Adrenal gland (tissue), 12 donors: ENCODE results near the gene SH3BP2. TPM values are rescaled to one million over a fixed set of nuclear protein-coding genes. Genes with fewer than 3 reads are reported as not detected.

Source experiments
- DNase-seq, 7 donors: peaks; one replicate each; pipeline ENCODE4 v3.0.0-alpha.2; 2019 to 2020
- H3K27ac ChIP-seq, 5 donors: fragments of 200-600 bp; sonication (generic) in 4 of 5; 1 replicate in 3 of 5; 2 replicates in 2 of 5; pipeline versions ENCODE4 v1.5.1 to v1.8.0; 2016 to 2020; ENCODE audit warnings: mild to moderate bottlenecking in 1 of 5
- H3K27me3 ChIP-seq: fragments of 200-600 bp; 2 replicates; pipeline ENCODE4 v1.8.0; 2021
- H3K36me3 ChIP-seq, 2 donors: fragments of 200-600 bp; replicated peaks in 1 of 2; 1 replicate in 1 of 2; 2 replicates in 1 of 2; pipeline versions ENCODE4 v1.5.1 to v1.8.0; 2018 to 2022
- H3K4me1 ChIP-seq, 2 donors: fragments of 200-600 bp; replicated peaks in 1 of 2; 1 replicate in 1 of 2; 2 replicates in 1 of 2; pipeline versions ENCODE4 v1.5.1 to v1.8.0; 2018 to 2021
- H3K4me3 ChIP-seq, 4 donors: fragments of 200-600 bp; sonication (generic) in 3 of 4; one replicate each; pipeline ENCODE4 v1.5.1; 2016 to 2018
- H3K9me3 ChIP-seq, 3 donors: fragments of 200-600 bp; sonication (generic) in 1 of 3; replicated peaks in 1 of 3; 1 replicate in 2 of 3; 2 replicates in 1 of 3; pipeline versions ENCODE4 v1.5.1 to v1.8.0; 2016 to 2021
- CTCF ChIP-seq, 6 experiments: fragments of 450-650 bp in 4 of 6; fragments of 200-600 bp in 2 of 6; sonication (generic) in 1 of 6; IDR thresholded peaks; 1 replicate in 5 of 6; 2 replicates in 1 of 6; pipeline versions ENCODE4 v1.5.1 to v1.8.0; 2016 to 2021; ENCODE audit warnings: antibody characterized with exemption in 6 of 6, mild to moderate bottlenecking in 2 of 6, moderate library complexity in 1 of 6
- POLR2A ChIP-seq, 2 donors: fragments of 450-650 bp; IDR thresholded peaks; one replicate each; pipeline ENCODE4 v1.6.1; 2017; ENCODE audit warnings: antibody characterized with exemption in 2 of 2, mild to moderate bottlenecking in 2 of 2, moderate library complexity in 1 of 2
- WGBS, 4 donors: extraction: QIAGEN DNeasy Blood & Tissue Kit in 2 of 4; methylation state at CpG; one replicate each; pipeline versions ENCODE4 v1.1.5 to v1.1.7; 2013 to 2017; 5-methylcytosine and 5-hydroxymethylcytosine counted together
- intact Hi-C, 2 donors: fragments of 100-400 bp; cut with DNase I; formaldehyde crosslinking; loops; one replicate each; pipeline versions ENCODE4 v1.14.1 to v1.15.0; 2022 to 2023
- polyA plus RNA-seq, 3 donors: library from polyadenylated mRNA; stranded (reverse); fragments of 200-250 nt in 2 of 3; fragments of 350-450 nt in 1 of 3; fragmentation: Illumina TruSeq in 1 of 3; extraction: RNeasy Lipid Tissue Mini Kit (QIAGEN cat#74804) in 1 of 3; gene quantifications; one replicate each; pipeline ENCODE4 v1.2.3, GENCODE V29; 2013 to 2014
- total RNA-seq, 9 donors: library from RNA; depleted of rRNA in 4 of 9; stranded (reverse); fragments of >200 nt in 4 of 9; fragments of 120-200 nt in 1 of 9; fragmentation: NEBNext Ultra II Directional in 1 of 9; extraction: Animal tissue kit (Norgen Biotek cat#: 25700) in 1 of 9; gene quantifications; one replicate each; pipeline versions ENCODE4 v1.1.0 to v1.2.4, GENCODE V29; 2013 to 2023
- donor health status: healthy with polysubstance abuse.
- donor health status: Bipolar disorder and iron deficiency.
- donor health status: DM: yes; HTN: yes; CAD: no.
- donor health status: DM: no; HTN: no; CAD: no.
- donor health status: DM: no; HTN: no; CAD: no.
- donor health status: DM: yes; HTN: yes; CAD: no.

Gene SH3BP2
- total and polyA plus RNA-seq, 12 donors: 7.7 to 160 (median 36.3) TPM

- no peaks in the 10 kb centered on the region for H3K9me3 ChIP-seq
- TF ChIP-seq POLR2A (IDR thresholded peaks at IDR 0.05): no peak
- no peak for TF ChIP-seq CTCF (IDR thresholded peaks at IDR 0.05)
- DNase-seq: no peak
- intact Hi-C loops: no loop called here
- peaks cover 25 to 51% of the 10 kb centered on the region in 2 donors for H3K4me1 ChIP-seq
- WGBS, 4 donors: 62 to 83% (median 80%) methylated on average over 8 to 10 of the region's 10 CpGs
- H3K27ac ChIP-seq: peak overlapping the region in 1 of 5 donors; percentile 89
- no peaks in the 10 kb centered on the region for H3K27me3 ChIP-seq
- no peaks in the 10 kb centered on the region for H3K36me3 ChIP-seq
- H3K4me3 ChIP-seq: no peak overlapping the region
Observed at GRCh38 chr4:2810388-2810787, 17.5 kb downstream of the SH3BP2 start.

GRCh38 chr4:2811830-2812611 lies 19.1 kb downstream of the SH3BP2 start:
- peak; percentile 57 to 85 (median 75) for DNase-seq
- H3K27ac ChIP-seq: peak overlapping the region in 4 of 5 donors; percentile 47 to 89 (median 68)

GRCh38 chr4:2812612-2813354 lies 19.9 kb downstream of the SH3BP2 start:
- Histone ChIP-seq H3K4me3 (peak overlapping the region in 2 of 4 donors; percentile 15 to 50), H3K9me3 (peaks cover 0 to 6% (median 0%) of the 10 kb centered on the region in 3 donors), H3K4me1 (peaks cover 14 to 39% of the 10 kb centered on the region in 2 donors), H3K27me3 (no peaks in the 10 kb centered on the region), H3K36me3 (no peaks in the 10 kb centered on the region), H3K27ac (peak overlapping the region in 3 of 5 donors; percentile 61 to 89 (median 74))
- TF ChIP-seq CTCF (IDR thresholded peaks at IDR 0.05) (no peak), POLR2A (IDR thresholded peaks at IDR 0.05) (no peak)
- no peak for DNase-seq
- WGBS, 4 donors: 47 to 59% (median 53%) methylated on average over 8 to 20 of the region's 20 CpGs
- intact Hi-C loops: no loop called here

More at GRCh38 chr4:2811830-2812611, 19.1 kb downstream of the SH3BP2 start:
- Histone ChIP-seq H3K27me3 (no peaks in the 10 kb centered on the region), H3K4me1 (peaks cover 11 to 39% of the 10 kb centered on the region in 2 donors), H3K36me3 (no peaks in the 10 kb centered on the region), H3K4me3 (peak overlapping the region in 2 of 4 donors; percentile 15 to 50), H3K9me3 (peaks cover 0 to 6% (median 0%) of the 10 kb centered on the region in 3 donors)
- TF ChIP-seq CTCF (IDR thresholded peaks at IDR 0.05) (no peak), POLR2A (IDR thresholded peaks at IDR 0.05) (peak in 1 of 2 donors; percentile 35)
- WGBS, 4 donors: 30 to 56% (median 49%) methylated on average over 5 to 21 of the region's 21 CpGs
- intact Hi-C loops: no loop called here
